Measurements from ENCODE around the gene ZDHHC7.

ZDHHC7 gene

GRCh38 chr16:85058909-85059308, 47.6 kb upstream of the ZDHHC7 start:
- H3K27ac ChIP-seq (ENCODE audit: extremely low read depth, low read depth, low read length): no peak overlapping the region
- peaks cover 4% of the 10 kb centered on the region for H3K4me1 ChIP-seq (ENCODE audit: control insufficient read depth, insufficient read depth, low read length)
- no peak overlapping the region for H3K4me3 ChIP-seq (ENCODE audit: low read depth, low read length)
- CTCF ChIA-PET: interaction anchor here (1.2 to 4.3 kb wide), 2 partner anchors 27 to 557 kb away, joined by 3 to 23 read pairs; no protein-coding TSS in a partner anchor
- no peaks in the 10 kb centered on the region for H3K36me3 ChIP-seq (ENCODE audit: control insufficient read depth in 2 of 2, insufficient read depth in 1 of 2, low read length in 2 of 2)
- POLR2A ChIA-PET: no interaction called here
- no peaks in the 10 kb centered on the region for H3K9me3 ChIP-seq (ENCODE audit: control insufficient read depth, insufficient read depth, low read depth, low read length)
- TF ChIP-seq ZNF624 (tag by site-specific recombination; IDR thresholded peaks at IDR 0.05) (no peak), ZNF341 (tag by site-specific recombination; IDR thresholded peaks at IDR 0.05; ENCODE audit: low read depth) (no peak), ZNF426 (tag by site-specific recombination; IDR thresholded peaks at IDR 0.05) (no peak), ZNF677 (tag by site-specific recombination; IDR thresholded peaks at IDR 0.05) (no peak), SETDB1 (IDR thresholded peaks at IDR 0.05; ENCODE audit: insufficient read length, low read length) (no peak), ZNF138 (tag by site-specific recombination; IDR thresholded peaks at IDR 0.05; ENCODE audit: borderline replicate concordance) (no peak), ZNF626 (tag by site-specific recombination; IDR thresholded peaks at IDR 0.05) (no peak), ZNF24 (tag by site-specific recombination; IDR thresholded peaks at IDR 0.05) (no peak), ZSCAN16 (tag by site-specific recombination; IDR thresholded peaks at IDR 0.05) (no peak), SP7 (tag by site-specific recombination; IDR thresholded peaks at IDR 0.05) (no peak), ZNF37A (tag by site-specific recombination; IDR thresholded peaks at IDR 0.05) (no peak), ZNF112 (tag by site-specific recombination; IDR thresholded peaks at IDR 0.05) (no peak), ZFP37 (tag by site-specific recombination; IDR thresholded peaks at IDR 0.05) (no peak), ZNF610 (tag by site-specific recombination; IDR thresholded peaks at IDR 0.05; ENCODE audit: borderline replicate concordance) (no peak), SP3 (tag by site-specific recombination; IDR thresholded peaks at IDR 0.05) (no peak), ZBTB20 (tag by site-specific recombination; IDR thresholded peaks at IDR 0.05) (no peak), ZNF18 (tag by site-specific recombination; IDR thresholded peaks at IDR 0.05) (no peak), ZNF174 (tag by site-specific recombination; IDR thresholded peaks at IDR 0.05) (no peak)

GRCh38 chr16:85057948-85058347, 46.6 kb upstream of the ZDHHC7 start:
- Histone ChIP-seq H3K36me3 (ENCODE audit: control insufficient read depth in 2 of 2, insufficient read depth in 1 of 2, low read length in 2 of 2) (no peaks in the 10 kb centered on the region), H3K9me3 (ENCODE audit: control insufficient read depth, insufficient read depth, low read depth, low read length) (no peaks in the 10 kb centered on the region), H3K4me1 (ENCODE audit: control insufficient read depth, insufficient read depth, low read length) (peaks cover 4% of the 10 kb centered on the region), H3K27ac (ENCODE audit: extremely low read depth, low read depth, low read length) (no peak overlapping the region), H3K4me3 (ENCODE audit: low read depth, low read length) (no peak overlapping the region)
- POLR2A ChIA-PET: no interaction called here
- CTCF ChIA-PET: interaction anchor here (0.6 to 4.3 kb wide), 5 partner anchors 11 to 30 kb away, joined by 3 to 23 read pairs (median 4); no protein-coding TSS in a partner anchor
- TF ChIP-seq KLF17 (tag by site-specific recombination; IDR thresholded peaks at IDR 0.05): no peak
- TF ChIP-seq ZFP37 (tag by site-specific recombination; IDR thresholded peaks at IDR 0.05): no peak
- no peak for TF ChIP-seq ZNF280C (tag by site-specific recombination; IDR thresholded peaks at IDR 0.05)
- no peak for TF ChIP-seq ZNF169 (tag by site-specific recombination; IDR thresholded peaks at IDR 0.05)
- no peak for TF ChIP-seq ZSCAN23 (tag by site-specific recombination; IDR thresholded peaks at IDR 0.05)
- TF ChIP-seq BCL11B (tag by site-specific recombination; IDR thresholded peaks at IDR 0.05; ENCODE audit: low read depth): no peak
- no peak for TF ChIP-seq ZNF24 (tag by site-specific recombination; IDR thresholded peaks at IDR 0.05)
- no peak for TF ChIP-seq ZFHX2 (tag by site-specific recombination; conservative IDR thresholded peaks at IDR 0.05)
- no peak for TF ChIP-seq OVOL3 (tag by site-specific recombination; IDR thresholded peaks at IDR 0.05)
- no peak for TF ChIP-seq REPIN1 (tag by site-specific recombination; IDR thresholded peaks at IDR 0.05; ENCODE audit: low read depth)
- no peak for TF ChIP-seq PATZ1 (tag by site-specific recombination; IDR thresholded peaks at IDR 0.05)
- no peak for TF ChIP-seq ZNF664 (tag by site-specific recombination; IDR thresholded peaks at IDR 0.05)
- TF ChIP-seq ZNF623 (tag by site-specific recombination; IDR thresholded peaks at IDR 0.05): no peak

All from HEK293 (cell line).